Measurements from ENCODE around the gene PSMD9.

PSMD9 gene

DNA sequence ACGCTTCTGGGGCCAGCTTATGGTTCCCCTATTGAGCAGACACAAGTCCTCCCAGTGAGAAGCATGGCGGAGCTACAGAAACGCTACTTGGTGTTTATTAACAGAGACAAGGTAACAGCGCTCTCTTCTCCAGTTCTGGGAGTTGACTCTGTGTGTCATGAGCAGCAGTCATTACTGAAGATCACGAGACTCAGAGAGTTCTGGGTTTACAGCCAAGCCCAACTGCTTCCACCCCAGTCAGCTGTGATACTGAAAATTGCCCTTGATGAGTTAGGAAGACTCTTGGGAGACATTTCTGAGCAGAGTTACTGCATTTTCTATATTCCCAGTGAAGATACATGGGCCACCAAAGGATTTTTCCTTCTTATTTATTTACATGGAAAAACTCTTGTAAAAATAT, 78.4 kb downstream of the PSMD9 start:
- no peak for TF ChIP-seq EZH2 (IDR thresholded peaks at IDR 0.05; ENCODE audit: borderline replicate concordance, low read length)
- TF ChIP-seq, protein P1, sequence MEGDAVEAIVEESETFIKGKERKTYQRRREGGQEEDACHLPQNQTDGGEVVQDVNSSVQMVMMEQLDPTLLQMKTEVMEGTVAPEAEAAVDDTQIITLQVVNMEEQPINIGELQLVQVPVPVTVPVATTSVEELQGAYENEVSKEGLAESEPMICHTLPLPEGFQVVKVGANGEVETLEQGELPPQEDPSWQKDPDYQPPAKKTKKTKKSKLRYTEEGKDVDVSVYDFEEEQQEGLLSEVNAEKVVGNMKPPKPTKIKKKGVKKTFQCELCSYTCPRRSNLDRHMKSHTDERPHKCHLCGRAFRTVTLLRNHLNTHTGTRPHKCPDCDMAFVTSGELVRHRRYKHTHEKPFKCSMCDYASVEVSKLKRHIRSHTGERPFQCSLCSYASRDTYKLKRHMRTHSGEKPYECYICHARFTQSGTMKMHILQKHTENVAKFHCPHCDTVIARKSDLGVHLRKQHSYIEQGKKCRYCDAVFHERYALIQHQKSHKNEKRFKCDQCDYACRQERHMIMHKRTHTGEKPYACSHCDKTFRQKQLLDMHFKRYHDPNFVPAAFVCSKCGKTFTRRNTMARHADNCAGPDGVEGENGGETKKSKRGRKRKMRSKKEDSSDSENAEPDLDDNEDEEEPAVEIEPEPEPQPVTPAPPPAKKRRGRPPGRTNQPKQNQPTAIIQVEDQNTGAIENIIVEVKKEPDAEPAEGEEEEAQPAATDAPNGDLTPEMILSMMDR (IDR thresholded peaks at IDR 0.05; ENCODE audit: low read length): no peak
- H3K9me2 ChIP-seq (ENCODE audit: low read depth, low read length): no peaks in the 10 kb centered on the region
- H3K9me3 ChIP-seq (ENCODE audit: low read length): no peaks in the 10 kb centered on the region
- H3K79me2 ChIP-seq (ENCODE audit: insufficient read depth, low read length): no peaks in the 10 kb centered on the region
- H3K4me3 ChIP-seq (ENCODE audit: low read depth, low read length, poor library complexity, severe bottlenecking): no peak overlapping the region
- no peak overlapping the region for H2AFZ ChIP-seq (ENCODE audit: low read length)
- no peak overlapping the region for H3K27ac ChIP-seq (ENCODE audit: low read depth, low read length, poor library complexity, severe bottlenecking)
- H3K4me1 ChIP-seq (ENCODE audit: insufficient read depth, low read length, severe bottlenecking): peaks cover 12% of the 10 kb centered on the region
- H3K9ac ChIP-seq (ENCODE audit: low read length): no peak overlapping the region
- no peaks in the 10 kb centered on the region for H4K20me1 ChIP-seq (ENCODE audit: insufficient read depth, low read length)
- H3K27me3 ChIP-seq (ENCODE audit: insufficient read depth, low read length): no peaks in the 10 kb centered on the region
- H3F3A ChIP-seq (ENCODE audit: insufficient read depth, low read length): no peaks in the 10 kb centered on the region
- no peak overlapping the region for H3K4me2 ChIP-seq (ENCODE audit: low read length)
- peaks cover 8% of the 10 kb centered on the region for H3K36me3 ChIP-seq (ENCODE audit: insufficient read depth, low read length)
